Posterior cingulate gyrus (tissue), 11 donors: ENCODE measurements around the gene AGER.
"Not testable (repeated sequence)": the region's sequence is repeated elsewhere in the genome, so short reads cannot be mapped to it uniquely, and the experiment has no call there.

Source experiments
- DNase-seq, 10 donors: peaks; one replicate each; pipeline versions ENCODE4 v3.0.0 to v3.0.0-alpha.2; 2020 to 2021; ENCODE audit warnings: mixed read lengths in 3 of 10
- intact Hi-C: fragments of 100-400 bp; cut with DNase I; formaldehyde crosslinking; loops from one replicate; pipeline ENCODE4 v1.15.1; 2023

The AGER gene

DNA sequence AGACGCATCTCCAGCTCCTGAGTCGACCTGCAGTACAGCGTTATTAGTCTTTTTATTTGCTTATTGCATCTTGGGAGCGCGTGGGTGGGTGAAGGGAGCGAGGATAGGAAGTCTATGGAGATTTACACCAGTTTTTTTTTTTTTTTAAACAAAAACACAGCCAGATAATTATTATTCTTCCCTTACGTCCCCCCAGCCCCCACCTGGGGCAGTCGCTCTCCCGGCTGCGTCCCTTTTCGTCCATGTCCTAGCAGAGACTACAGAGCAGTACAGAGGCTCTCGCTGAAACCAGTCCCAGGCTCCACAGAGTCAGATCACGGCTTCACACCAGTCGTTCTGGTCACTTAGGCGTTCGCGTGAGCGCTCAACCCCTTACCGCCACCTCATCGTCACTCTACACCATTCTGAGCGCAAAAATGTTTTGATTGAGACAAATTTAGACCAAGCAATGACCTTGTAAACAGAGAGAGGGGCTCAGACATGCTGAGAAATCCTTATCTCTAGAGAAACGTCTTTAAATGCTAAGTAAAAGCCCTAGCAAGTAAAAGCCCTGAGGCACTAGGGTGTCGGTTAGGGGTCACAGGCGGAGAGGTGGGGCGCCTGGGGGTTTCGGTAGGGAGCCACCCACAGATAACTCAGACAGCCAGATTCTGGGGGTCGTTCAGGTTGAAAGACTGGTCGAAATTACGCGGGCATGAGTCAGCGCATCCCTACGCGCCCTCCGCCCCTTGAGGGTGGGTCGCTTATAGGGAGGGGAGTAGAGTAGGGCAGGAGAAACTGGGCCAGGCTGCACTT, 31.1 kb downstream of the AGER start:
- peak in 3 of 10 donors; percentile 32 to 86 (median 83) for DNase-seq
- intact Hi-C loops = loop anchor here (2.0 to 5.0 kb wide), 2 partner anchors 36 to 42 kb away; no protein-coding TSS in a partner anchor

DNA sequence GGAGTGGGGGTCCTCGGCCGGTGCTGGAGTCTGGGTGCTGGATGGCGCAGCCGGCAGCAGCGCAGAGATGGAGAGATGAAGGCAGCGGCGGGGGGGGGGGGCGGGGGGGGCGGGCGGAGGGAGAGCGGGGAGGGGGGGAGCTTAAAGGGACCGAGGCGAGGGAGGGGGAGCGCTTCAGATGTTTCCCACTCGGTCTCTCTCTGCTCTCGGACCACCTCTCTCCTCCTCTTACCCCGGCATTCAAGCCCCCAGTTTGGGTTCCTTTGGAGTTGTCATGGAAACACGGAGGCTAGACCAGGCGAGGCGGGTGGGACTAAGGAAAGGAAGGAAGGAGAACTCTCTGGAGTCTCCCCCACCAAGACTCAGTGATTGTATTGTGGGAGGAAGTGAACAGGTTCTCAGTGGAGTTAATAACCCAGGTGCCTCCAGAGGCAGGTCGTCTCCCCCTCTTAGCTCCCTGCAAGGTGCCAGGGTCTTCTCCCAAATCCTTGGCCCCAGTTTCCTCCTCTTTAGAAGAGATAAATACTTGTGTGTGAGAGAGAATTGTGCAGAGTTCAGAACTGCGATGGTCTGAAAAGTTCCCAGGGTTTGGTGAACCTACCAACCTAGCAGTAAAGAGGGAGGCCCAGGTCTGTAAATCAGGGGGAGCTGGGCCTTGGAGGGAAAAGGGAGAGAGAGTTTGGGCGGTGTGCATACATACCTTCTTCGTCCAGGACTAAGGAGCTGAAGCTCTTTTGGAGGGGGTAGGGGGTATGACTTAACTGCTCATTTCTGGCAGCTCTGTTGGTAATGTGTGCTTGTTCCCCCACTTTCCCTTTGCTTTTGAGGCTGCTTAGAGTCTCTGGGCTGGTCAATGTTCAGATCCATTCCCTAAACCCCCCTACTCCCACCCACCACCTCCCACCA, 31.9 kb downstream of the AGER start, which contains the start of gene PRRT1:
Gene PRRT1, minus strand, starts transcription at position 77 of the 906 bp plus-strand sequence. CDS start 112 bp downstream, outside the sequence.
- intact Hi-C loops = loop anchor here (2.0 to 5.0 kb wide), 2 partner anchors 35 to 43 kb away; no protein-coding TSS in a partner anchor
- DNase-seq = peak in 4 of 10 donors; percentile 29 to 86 (median 64)

DNA sequence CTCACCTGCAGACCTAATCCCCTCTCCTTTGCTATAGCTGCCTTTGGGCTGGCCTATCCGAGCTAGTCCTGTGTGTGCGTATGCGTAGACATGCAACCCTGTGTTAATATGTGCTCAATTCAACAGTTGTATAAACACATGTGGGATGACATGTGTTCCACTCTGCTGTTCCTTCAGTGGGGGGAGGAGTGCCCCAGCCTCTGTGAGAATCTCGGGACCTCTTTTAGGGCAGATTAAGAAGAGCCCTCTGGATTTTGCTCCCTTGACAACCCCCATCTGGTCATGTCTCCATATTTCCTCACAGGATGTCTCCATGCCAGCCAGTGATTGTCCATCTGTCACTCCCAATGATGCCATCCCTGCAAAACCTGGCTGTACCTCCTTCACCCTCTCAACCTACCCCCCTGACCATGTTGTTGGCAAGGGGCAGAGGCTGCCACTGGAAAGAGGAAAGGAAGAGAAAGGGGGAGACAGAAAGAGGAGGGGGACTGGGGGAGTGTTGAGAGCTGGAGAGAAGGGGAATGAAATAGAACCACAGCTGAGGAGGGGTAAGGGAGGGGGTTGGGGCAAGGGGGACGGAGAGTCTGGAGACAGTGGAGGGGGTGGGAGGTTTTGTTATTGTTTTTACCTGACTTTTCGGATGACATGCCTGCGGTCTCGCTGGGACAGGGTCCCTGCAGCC, 32.7 kb downstream of the AGER start:
- DNase-seq = peak in 1 of 10 donors; percentile 49

DNA sequence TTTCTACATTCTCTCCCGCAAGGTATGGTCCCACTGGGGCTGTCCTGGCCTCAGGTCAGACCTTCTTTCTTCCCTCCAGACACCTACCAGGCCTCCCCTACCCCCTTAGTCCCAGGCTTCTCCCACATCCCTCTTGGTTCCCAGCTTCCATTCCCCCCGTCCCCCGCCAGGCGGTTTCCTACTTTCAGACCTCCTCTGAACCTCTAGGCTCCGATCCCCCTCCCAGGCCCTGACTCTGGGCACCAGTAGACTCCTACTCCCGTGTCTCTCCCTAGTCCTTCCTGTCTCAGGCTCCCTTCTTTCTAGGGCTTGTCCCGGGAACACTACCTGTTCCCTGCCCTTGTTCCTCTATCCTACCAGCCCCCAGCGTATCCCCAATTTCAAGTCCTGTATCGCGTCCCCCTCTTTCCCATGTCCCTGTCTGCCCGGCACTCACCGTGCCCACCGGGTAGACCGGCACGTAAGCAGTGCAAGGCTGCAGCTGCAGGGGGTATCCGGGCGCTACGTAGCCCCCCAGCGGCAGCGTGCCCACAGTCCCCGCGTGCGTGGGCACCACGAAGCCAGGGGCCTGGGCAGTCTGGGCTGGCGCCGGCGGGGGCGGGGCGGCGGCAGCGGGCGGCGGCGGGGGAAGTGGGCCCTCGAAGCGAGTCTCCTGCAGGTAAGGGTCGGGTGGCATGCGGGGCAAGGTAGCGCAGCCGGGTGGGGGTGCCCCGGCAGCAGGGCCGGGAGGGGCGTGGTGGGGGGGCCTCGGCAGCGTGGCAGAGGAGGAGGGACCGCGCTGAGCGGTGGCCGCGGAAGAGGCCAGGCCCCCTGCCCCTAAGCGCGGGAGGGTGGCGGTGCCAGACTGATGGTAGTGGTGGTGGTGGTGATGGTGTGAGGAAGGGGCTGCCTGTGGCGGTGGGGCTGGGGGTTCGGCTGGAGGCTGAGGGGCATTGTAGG, 33.9 kb downstream of the AGER start:
- peak in 2 of 10 donors; percentile 59 to 83 for DNase-seq
- intact Hi-C loops = loop anchor here (5.0 kb wide), 1 partner anchor 33 kb away; no protein-coding TSS in a partner anchor

More for the DNA sequence above, 32.7 kb downstream of the AGER start:
- intact Hi-C loops = loop anchor here (5.0 kb wide), 1 partner anchor 34 kb away; no protein-coding TSS in a partner anchor

DNA sequence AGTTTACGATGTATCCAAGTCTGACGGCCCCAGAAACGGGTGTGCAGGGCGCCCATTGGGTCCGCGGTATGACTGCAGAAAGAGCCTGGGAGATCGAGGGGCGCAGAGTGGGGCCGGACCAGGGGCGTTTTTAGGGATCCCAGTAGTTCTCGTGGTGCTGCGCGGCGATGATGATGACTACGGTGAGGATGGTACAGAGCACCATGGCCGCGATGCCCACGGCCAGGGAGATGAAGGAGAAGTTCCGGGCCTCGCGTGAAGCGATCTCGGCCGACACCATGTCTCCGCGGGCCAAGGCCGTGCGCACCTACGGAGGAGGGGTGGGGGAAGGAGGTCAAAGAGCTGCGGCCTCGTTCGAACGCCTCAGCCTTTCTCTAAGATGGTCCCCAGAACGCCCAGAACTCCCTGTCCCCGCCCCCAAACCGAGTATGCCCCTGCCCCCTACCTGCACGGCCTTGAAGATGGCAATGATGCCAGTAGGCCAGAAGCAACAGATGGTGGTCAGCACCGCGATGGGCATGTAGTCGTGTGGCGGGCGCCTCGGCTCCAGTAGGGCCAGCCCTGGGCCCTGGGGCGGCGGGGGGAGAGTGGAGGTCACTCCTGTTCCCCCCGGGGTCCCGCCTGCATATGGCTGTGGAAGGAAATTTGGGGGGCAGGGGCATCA, 34.8 kb downstream of the AGER start:
- intact Hi-C loops = no loop called here
- DNase-seq = peak in 1 of 10 donors; percentile 76

GRCh38 chr6:32148289-32149091, 35.6 kb downstream of the AGER start:
- peak in 4 of 10 donors; percentile 49 to 91 (median 83) for DNase-seq
- intact Hi-C loops = no loop called here

- intact Hi-C loops = no loop called here
- DNase-seq = peak in 2 of 10 donors; percentile 31 to 55
These were observed 36.5 kb downstream of the AGER start for GRCh38 chr6:32147401-32148132.

DNA sequence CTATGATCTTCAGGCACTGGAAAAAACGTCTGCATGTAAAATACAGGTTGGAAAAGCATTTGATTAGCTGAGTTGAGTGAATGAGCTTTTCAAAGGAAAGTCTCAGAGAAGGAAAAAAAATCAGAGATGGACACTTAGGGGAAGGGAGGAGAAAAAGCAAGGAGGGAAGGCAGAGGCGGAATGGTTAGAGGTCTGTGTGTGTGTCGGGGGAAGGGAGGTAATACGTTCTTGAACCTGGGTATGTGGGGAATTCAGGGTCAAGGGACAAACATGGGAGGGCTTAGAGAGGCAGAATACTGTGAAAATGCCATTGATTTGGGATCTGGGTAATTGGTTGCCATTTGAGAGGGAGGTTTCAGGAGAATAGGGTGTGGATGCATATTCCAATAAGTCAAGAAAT, 37.4 kb downstream of the AGER start:
- intact Hi-C loops = no loop called here
- DNase-seq = no peak

GRCh38 chr6:32146287-32146686, 37.8 kb downstream of the AGER start:
- intact Hi-C loops = no loop called here
- no peak for DNase-seq

- intact Hi-C loops = not testable (repeated sequence)
- peak in 1 of 10 donors; percentile 22 for DNase-seq
These were observed 39.8 kb downstream of the AGER start for GRCh38 chr6:32144238-32144637.

DNA sequence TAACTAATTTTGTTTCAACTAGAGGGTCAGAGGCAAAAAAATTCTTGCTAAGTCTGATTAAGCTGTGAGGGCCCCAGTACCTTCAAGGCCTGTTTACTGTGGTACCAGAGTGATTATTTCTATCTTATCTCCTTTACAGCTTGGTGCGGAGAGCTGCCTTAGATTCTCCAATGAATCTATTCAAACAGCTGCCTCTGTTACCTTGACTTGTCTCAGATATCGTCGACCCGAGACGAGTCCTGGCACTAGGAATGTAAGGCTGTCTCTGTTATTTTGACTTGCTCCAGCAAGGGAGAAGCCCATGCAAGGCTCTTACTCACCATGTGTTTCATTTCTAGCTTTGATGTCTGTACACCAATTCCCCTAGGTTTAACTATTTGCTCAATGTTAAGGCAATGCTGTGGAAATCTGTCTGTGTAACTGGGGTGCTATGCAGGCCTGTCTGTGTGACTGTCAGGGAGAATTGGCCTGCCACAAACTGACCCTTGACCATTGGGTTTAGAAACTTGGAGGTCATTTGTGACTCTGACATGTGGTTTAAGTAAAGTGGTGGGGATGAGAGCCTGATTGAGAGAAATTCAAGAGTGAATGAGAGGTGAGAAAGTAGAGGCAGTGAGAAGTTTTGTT, 43.5 kb downstream of the AGER start:
- DNase-seq = peak in 1 of 10 donors; percentile 12
- intact Hi-C loops = no loop called here

DNA sequence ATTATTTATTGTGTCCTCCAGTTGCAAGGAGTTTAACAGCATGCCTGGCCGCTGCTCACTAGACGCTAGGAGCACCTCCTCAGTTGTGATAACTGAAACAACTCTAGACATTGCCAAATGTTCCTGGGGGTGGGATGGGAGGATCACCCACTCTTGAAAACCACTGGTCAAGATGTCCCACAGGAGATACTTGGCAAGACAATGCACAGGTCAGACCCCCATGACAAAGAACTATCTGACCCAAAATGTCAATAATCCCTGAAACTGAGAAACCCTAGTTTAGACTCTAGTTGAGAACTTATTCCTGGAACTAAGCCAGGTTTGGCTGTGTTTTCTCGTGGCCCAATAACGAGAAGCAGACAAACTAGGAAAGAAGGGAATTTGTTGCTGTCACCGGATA, 44.5 kb downstream of the AGER start:
- intact Hi-C loops = no loop called here
- DNase-seq = no peak

DNA sequence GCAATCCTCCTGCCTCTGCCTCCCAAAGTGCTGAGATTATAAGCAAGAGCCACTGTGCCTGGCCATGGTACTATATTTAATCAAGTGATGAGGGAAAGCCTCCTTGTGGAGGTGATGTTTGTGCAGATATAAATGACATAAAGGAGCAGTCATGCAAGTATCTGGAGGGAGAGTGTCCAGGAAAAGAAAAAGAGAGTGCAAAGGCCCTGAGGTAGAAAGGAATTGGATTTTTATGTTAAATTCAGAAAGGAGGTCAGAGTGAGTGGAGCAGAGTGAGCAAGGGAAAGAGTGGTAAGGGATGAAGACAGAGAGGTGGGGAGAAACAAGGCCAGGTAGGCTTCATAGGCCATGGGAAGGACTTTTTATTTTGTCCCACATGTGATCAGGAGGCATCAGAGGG, 46.6 kb downstream of the AGER start:
- intact Hi-C loops = no loop called here
- no peak for DNase-seq

DNA sequence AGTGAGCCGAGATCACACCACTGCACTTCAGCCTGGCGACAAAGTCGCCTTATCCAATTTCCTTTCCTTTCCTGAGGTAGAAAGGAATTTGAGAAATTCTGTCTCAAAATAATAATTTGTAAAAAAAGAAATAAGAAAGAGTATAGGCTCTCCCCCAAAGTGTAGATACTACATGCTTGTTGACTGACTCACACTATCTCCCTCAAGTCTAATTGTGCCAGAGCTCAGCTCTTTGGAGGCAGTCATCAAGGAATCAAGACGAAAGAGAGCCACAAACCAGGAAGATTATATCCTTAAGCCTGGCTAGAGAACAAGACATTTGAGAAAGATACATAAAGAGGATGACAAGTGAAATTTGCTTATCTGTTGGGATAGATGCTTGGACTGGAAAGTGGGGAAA, 50.3 kb downstream of the AGER start:
- no peak for DNase-seq
- intact Hi-C loops = loop anchor here (5.0 kb wide), 1 partner anchor 44 kb away; the partner anchor contains the start of genes AGPAT1 and RNF5

DNA sequence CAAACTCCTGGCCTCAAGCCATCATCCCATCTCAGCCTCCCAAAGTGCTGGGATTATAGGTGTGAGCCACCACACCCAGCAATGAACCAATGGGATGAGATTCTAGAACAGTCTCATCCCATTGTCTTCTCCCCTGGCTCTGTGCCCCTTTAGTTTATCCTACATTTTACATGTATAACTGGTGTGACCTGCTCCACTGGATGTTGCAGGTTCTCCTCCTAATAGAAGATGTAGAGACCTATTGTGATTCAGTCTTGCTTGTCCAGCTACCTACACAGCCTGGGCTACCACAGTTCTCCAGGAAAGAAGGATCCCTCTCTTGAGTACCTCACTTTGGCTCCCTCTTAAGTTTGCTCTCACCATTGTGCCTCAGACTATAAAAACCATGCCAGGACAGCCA, 51.9 kb downstream of the AGER start:
- intact Hi-C loops = loop anchor here (5.0 kb wide), 1 partner anchor 45 kb away; the partner anchor contains the start of genes AGPAT1 and RNF5
- DNase-seq = no peak

DNA sequence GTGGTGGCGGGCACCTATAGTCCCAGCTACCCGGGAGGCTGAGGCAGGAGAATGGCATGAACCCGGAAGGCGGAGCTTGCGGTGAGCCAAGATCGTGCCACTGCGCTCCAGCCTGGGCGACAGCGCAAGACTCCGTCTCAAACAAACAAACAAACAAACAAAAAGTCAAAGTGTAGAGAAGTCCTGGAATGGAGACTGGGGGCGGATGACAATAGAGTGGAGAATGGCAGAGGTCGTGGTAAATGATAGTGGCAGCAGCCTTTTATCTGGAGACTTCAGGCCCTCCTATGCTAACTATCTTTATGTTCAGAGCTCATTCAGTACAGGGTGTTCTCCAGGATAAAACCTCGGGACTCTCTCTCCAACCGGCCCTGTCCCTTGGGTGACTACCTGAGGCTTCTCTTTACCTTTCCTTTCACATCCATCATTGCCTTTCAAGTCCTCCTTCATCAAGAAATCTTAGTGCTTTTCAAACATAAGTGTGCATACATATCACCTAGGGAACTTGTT, 52.6 kb downstream of the AGER start:
- intact Hi-C loops = loop anchor here (5.0 kb wide), 1 partner anchor 46 kb away; the partner anchor contains the start of genes AGPAT1 and RNF5

More for the DNA sequence above, 52.6 kb downstream of the AGER start:
- DNase-seq = peak in 1 of 10 donors; percentile 26
